SK-N-SH (cell line): ENCODE results near the gene MLIP. TPM values are rescaled to one million over a fixed set of nuclear protein-coding genes. Genes with fewer than 3 reads are reported as not detected.

Experiments
- CTCF ChIA-PET: fragments of 300-600, 350-600 bp; formaldehyde crosslinking; extraction: SDS; loops from one replicate; lab custom pipeline; 2021; lab: Yijun Ruan, JAX
- POLR2A ChIA-PET: fragments of 350-600 bp; sonication (Branson Sonifier 250); formaldehyde crosslinking; extraction: SDS; loops from one replicate; lab custom pipeline; 2020; ENCODE audit warnings: antibody characterized with exemption, inconsistent platforms; lab: Yijun Ruan, JAX
- DNase-seq: peaks from one replicate; pipeline ENCODE4 v3.0.0; 2012
- H2AFZ ChIP-seq: fragments of 200-600 bp; sonication (generic); 2 replicates; pipeline ENCODE4 v1.8.1; 2016; ENCODE audit warnings: antibody characterized with exemption, mild to moderate bottlenecking, low read depth
- H3F3A ChIP-seq: fragments of 200-600 bp; sonication (generic); replicated peaks from 2 replicates; pipeline ENCODE3; 2016; ENCODE audit warnings: antibody characterized with exemption, mild to moderate bottlenecking; ENCODE audit not compliant: insufficient read depth
- H3K27ac ChIP-seq, 2 experiments: fragments of 200-500 bp in 1 of 2; fragments of 200-600 bp in 1 of 2; sonication (Bioruptor generic) in 1 of 2; sonication (generic), shearing (Covaris generic) in 1 of 2; 2 replicates each; pipeline versions ENCODE4 v1.5.1 to v1.6.1; 2014 to 2016; ENCODE audit warnings: low read depth in 2 of 2, inconsistent platforms in 1 of 2, low read length in 1 of 2, mild to moderate bottlenecking in 1 of 2, mixed read lengths in 1 of 2
- H3K27me3 ChIP-seq: fragments of 200-600 bp; sonication (generic), shearing (Covaris generic); 2 replicates; pipeline ENCODE4 v1.6.1; 2016; ENCODE audit warnings: mixed run types; ENCODE audit not compliant: insufficient read depth
- H3K36me3 ChIP-seq, 2 experiments: fragments of 200-500 bp in 1 of 2; fragments of 200-600 bp in 1 of 2; sonication (Bioruptor generic) in 1 of 2; sonication (generic) in 1 of 2; replicated peaks in 1 of 2; 2 replicates each; pipeline versions ENCODE3 to v1.5.1; 2014 to 2016; ENCODE audit warnings: low read length in 1 of 2, mild to moderate bottlenecking in 1 of 2; ENCODE audit not compliant: insufficient read depth in 2 of 2, control insufficient read depth in 1 of 2
- H3K4me1 ChIP-seq, 2 experiments: fragments of 200-500 bp in 1 of 2; fragments of 200-600 bp in 1 of 2; sonication (Bioruptor generic) in 1 of 2; sonication (generic), shearing (Covaris generic) in 1 of 2; 2 replicates each; pipeline versions ENCODE4 v1.5.1 to v1.6.1; 2014 to 2016; ENCODE audit warnings: low read depth in 1 of 2, low read length in 1 of 2, mixed run types in 1 of 2; ENCODE audit not compliant: insufficient read depth in 2 of 2, control insufficient read depth in 1 of 2
- H3K4me2 ChIP-seq: fragments of 200-600 bp; sonication (generic), shearing (Covaris generic); 2 replicates; pipeline ENCODE4 v1.6.1; 2017; ENCODE audit warnings: mixed run types
- H3K4me3 ChIP-seq, 2 experiments: fragments of 200-500 bp in 1 of 2; fragments of 200-600 bp in 1 of 2; sonication (Bioruptor generic) in 1 of 2; sonication (generic), shearing (Covaris generic) in 1 of 2; 2 replicates each; pipeline versions ENCODE4 v1.5.1 to v1.8.1; 2014 to 2016; ENCODE audit warnings: low read depth in 2 of 2, inconsistent platforms in 1 of 2, low read length in 1 of 2, mild to moderate bottlenecking in 1 of 2, mixed read lengths in 1 of 2, moderate library complexity in 1 of 2
- H3K79me2 ChIP-seq: fragments of 200-600 bp; sonication (generic); 2 replicates; pipeline ENCODE4 v1.8.1; 2017; ENCODE audit warnings: mild to moderate bottlenecking; ENCODE audit not compliant: insufficient read depth
- H3K9ac ChIP-seq: fragments of 200-600 bp; sonication (generic); 2 replicates; pipeline ENCODE4 v1.6.1; 2017; ENCODE audit warnings: mixed run types
- H3K9me2 ChIP-seq: fragments of 200-600 bp; sonication (generic); 2 replicates; pipeline ENCODE4 v1.6.1; 2017; ENCODE audit warnings: mixed run types
- H3K9me3 ChIP-seq: fragments of 200-600 bp; sonication (generic); 2 replicates; pipeline ENCODE4 v1.6.1; 2017; ENCODE audit warnings: mixed run types, mild to moderate bottlenecking, moderate library complexity
- H4K20me1 ChIP-seq: fragments of 200-600 bp; sonication (generic); 2 replicates; pipeline ENCODE4 v1.6.1; 2017; ENCODE audit warnings: mild to moderate bottlenecking, mixed run types; ENCODE audit not compliant: insufficient read depth
- EP300 ChIP-seq, 2 experiments: IDR thresholded peaks; 2 replicates each; pipeline versions ENCODE4 v1.4.0 to v1.6.1; 2012; ENCODE audit warnings: borderline replicate concordance in 1 of 2, low read depth in 1 of 2, low read length in 1 of 2
- IRF3 ChIP-seq: fragments of 150-350 bp; IDR thresholded peaks from 2 replicates; pipeline ENCODE4 v1.6.1; 2016; ENCODE audit warnings: mild to moderate bottlenecking, low read depth, low read length
- MEF2A ChIP-seq: IDR thresholded peaks from 2 replicates; pipeline ENCODE4 v1.4.0; 2012; ENCODE audit warnings: low read depth, borderline replicate concordance
- MXI1 ChIP-seq: IDR thresholded peaks from 2 replicates; pipeline ENCODE4 v1.6.1; 2012; ENCODE audit warnings: mild to moderate bottlenecking, low read depth, low read length, improper control_type of control experiment
- PBX3 ChIP-seq: IDR thresholded peaks from 2 replicates; pipeline ENCODE4; 2012
- RAD21 ChIP-seq: IDR thresholded peaks from 2 replicates; pipeline ENCODE4 v1.6.1; 2012; ENCODE audit warnings: mild to moderate bottlenecking, low read length
- RXRA ChIP-seq: IDR thresholded peaks from 2 replicates; pipeline ENCODE4 v1.4.0; 2012; ENCODE audit warnings: low read depth, mild to moderate bottlenecking, borderline replicate concordance
- SMC3 ChIP-seq: IDR thresholded peaks from 2 replicates; pipeline ENCODE4 v1.6.1; 2012; ENCODE audit warnings: low read depth, low read length, improper control_type of control experiment
- TAF1 ChIP-seq: IDR thresholded peaks from 2 replicates; pipeline ENCODE4 v1.6.1; 2012; ENCODE audit warnings: low read depth, mild to moderate bottlenecking, low read length, moderate library complexity, borderline replicate concordance
- TCF12 ChIP-seq: IDR thresholded peaks from 2 replicates; pipeline ENCODE4 v1.4.0; 2012
- WGBS: methylation state at CpG from one replicate; pipeline ENCODE4 v1.1.6; 2017; ENCODE audit warnings: low lambda C conversion rate; 5-methylcytosine and 5-hydroxymethylcytosine counted together
- polyA plus RNA-seq, 3 experiments: library from polyadenylated mRNA; depleted of rRNA; stranded (reverse); fragments of >200 nt; gene quantifications; 2 replicates each; pipeline ENCODE4 v1.2.3, GENCODE V29; 2012

MLIP gene
- polyA plus RNA-seq, 1 of the 3 experiments (the other 2 are of a cell fraction), result not detected

GRCh38 chr6:54291738-54292137 is 180.5 kb downstream of the MLIP start:
- Histone ChIP-seq H3K9me2 (no peaks in the 10 kb centered on the region), H3K36me3 (no peaks in the 10 kb centered on the region), H3K4me3 (no peak overlapping the region), H3K79me2 (no peaks in the 10 kb centered on the region), H3K27ac (peak overlapping the region; percentile 58 to 61; a peak in 3 of 4 replicates), H3K4me1 (peaks cover 0 to 33% of the 10 kb centered on the region in 2 experiments), H2AFZ (no peak overlapping the region), H3K27me3 (no peaks in the 10 kb centered on the region), H3K9me3 (no peaks in the 10 kb centered on the region), H3F3A (peaks cover 24% of the 10 kb centered on the region), H4K20me1 (no peaks in the 10 kb centered on the region), H3K4me2 (no peak overlapping the region), H3K9ac (no peak overlapping the region)
- ChIA-PET POLR2A (no interaction called here), CTCF (no interaction called here)
- DNase-seq, result no peak
- 18% methylated on average over 2 of the region's 2 CpGs for WGBS
- TF ChIP-seq RXRA (0 out of 2 replicates have a peak, but pooled peaks have one; percentile 24), MEF2A (0 out of 2 replicates have a peak, but pooled peaks have one; percentile 24), MXI1 (no peak), IRF3 (no peak), PBX3 (peak; percentile 39), EP300 (IDR thresholded peaks at IDR 0.05; ENCODE audit: borderline replicate concordance in 1 of 2, low read depth in 1 of 2, low read length in 1 of 2) (0 out of 4 replicates have a peak, but pooled peaks of 1 of the 2 experiments have one; percentile 7), RAD21 (no peak), TCF12 (peak; percentile 56; the same call in 1 of the 2 replicates)

- no peak for DNase-seq
- no peaks in the 10 kb centered on the region for H3K9me3 ChIP-seq
- H2AFZ ChIP-seq, result no peak overlapping the region
- H4K20me1 ChIP-seq, result no peaks in the 10 kb centered on the region
- POLR2A ChIA-PET, result no interaction called here
- no peaks in the 10 kb centered on the region for H3K36me3 ChIP-seq
- no peaks in the 10 kb centered on the region for H3K79me2 ChIP-seq
- H3K4me1 ChIP-seq, result peaks cover 0 to 19% of the 10 kb centered on the region in 2 experiments; a peak in 3 of 4 replicates
- no peak overlapping the region for H3K9ac ChIP-seq
- peaks cover 28% of the 10 kb centered on the region for H3F3A ChIP-seq
- no peaks in the 10 kb centered on the region for H3K27me3 ChIP-seq
- WGBS, result 72% methylated on average over 7 of the region's 8 CpGs
- no peak overlapping the region for H3K27ac ChIP-seq
- TF ChIP-seq SMC3 (no peak), TAF1 (no peak)
- no peaks in the 10 kb centered on the region for H3K9me2 ChIP-seq
- H3K4me3 ChIP-seq, result no peak overlapping the region
- CTCF ChIA-PET, result no interaction called here
- H3K4me2 ChIP-seq, result no peak overlapping the region
Measured at GRCh38 chr6:54294965-54295532, 183.8 kb downstream of the MLIP start.
